H1 (cell line): ENCODE results near the gene IFT20. TPM values are rescaled to one million over a fixed set of nuclear protein-coding genes. Genes with fewer than 3 reads are reported as not detected.

ENCODE experiments used
- CTCF ChIA-PET: fragments of 300-600 bp; sonication (Branson Sonifier 250); formaldehyde crosslinking; loops from one replicate; lab custom pipeline; 2021; ENCODE audit not compliant: partially characterized antibody; lab: Charles Lee
- POLR2A ChIA-PET: fragments of 300-600 bp; sonication (Branson Sonifier 250); formaldehyde crosslinking; loops from one replicate; lab custom pipeline; 2021; ENCODE audit warnings: inconsistent platforms; ENCODE audit not compliant: partially characterized antibody; lab: Charles Lee
- DNase-seq, 2 experiments: peaks; one replicate each; pipeline versions ENCODE4 v3.0.0 to v3.0.0-alpha.2; 2010 to 2022; ENCODE audit warnings: low spot score in 2 of 2, low read depth in 1 of 2, mixed read lengths in 1 of 2
- FAIRE-seq: peaks from 2 replicates; lab custom pipeline; 2011; peaks lifted over from hg19 to GRCh38; lab: Jason Lieb, UNC
- H2AFZ ChIP-seq: 2 replicates; pipeline ENCODE4 v1.8.1; 2012; ENCODE audit warnings: low read length, inconsistent platforms
- H2AK5ac ChIP-seq: 2 replicates; pipeline ENCODE4 v1.6.1; 2013; ENCODE audit warnings: low read depth, low read length
- H2BK120ac ChIP-seq: replicated peaks from 2 replicates; pipeline ENCODE3; 2013; ENCODE audit warnings: low read depth, low read length, inconsistent platforms
- H2BK12ac ChIP-seq: 2 replicates; pipeline ENCODE4 v1.6.1; 2013; ENCODE audit warnings: low read depth, low read length
- H2BK15ac ChIP-seq: 2 replicates; pipeline ENCODE4 v1.6.1; 2013; ENCODE audit warnings: low read length
- H2BK20ac ChIP-seq: 2 replicates; pipeline ENCODE4 v1.6.1; 2013; ENCODE audit warnings: low read length
- H2BK5ac ChIP-seq: 2 replicates; pipeline ENCODE4 v1.6.1; 2013; ENCODE audit warnings: low read depth, low read length
- H3K14ac ChIP-seq: 2 replicates; pipeline ENCODE4 v1.6.1; 2013; ENCODE audit warnings: inconsistent platforms; ENCODE audit not compliant: insufficient read length
- H3K18ac ChIP-seq: 2 replicates; pipeline ENCODE4 v1.6.1; 2013; ENCODE audit warnings: low read length; ENCODE audit errors: extremely low read depth
- H3K23ac ChIP-seq: 2 replicates; pipeline ENCODE4 v1.6.1; 2013; ENCODE audit warnings: inconsistent platforms; ENCODE audit not compliant: insufficient read length
- H3K23me2 ChIP-seq: 2 replicates; pipeline ENCODE4 v1.6.1; 2013; ENCODE audit warnings: low read depth, low read length
- H3K27ac ChIP-seq: 2 replicates; pipeline ENCODE4 v1.6.1; 2011; ENCODE audit warnings: low read depth, low read length, inconsistent platforms
- H3K27me3 ChIP-seq, 4 experiments: replicated peaks in 1 of 4; 1 replicate in 1 of 4; 2 replicates in 3 of 4; pipeline versions ENCODE4 v1.6.1 to v1.8.1; 2011 to 2013; ENCODE audit warnings: low read length in 3 of 4, mild to moderate bottlenecking in 3 of 4, inconsistent platforms in 2 of 4, mixed read lengths in 2 of 4, moderate library complexity in 1 of 4; ENCODE audit not compliant: control insufficient read depth in 3 of 4, insufficient read depth in 3 of 4; ENCODE audit errors: extremely low read depth in 1 of 4
- H3K36me3 ChIP-seq, 4 experiments: 2 replicates each; pipeline versions ENCODE4 v1.6.1 to v1.8.1; 2011 to 2013; ENCODE audit warnings: mild to moderate bottlenecking in 4 of 4, low read length in 3 of 4, moderate library complexity in 2 of 4, control low read depth in 1 of 4, inconsistent platforms in 1 of 4; ENCODE audit not compliant: insufficient read depth in 4 of 4, control insufficient read depth in 2 of 4
- H3K4ac ChIP-seq: replicated peaks from 2 replicates; pipeline ENCODE3; 2013; ENCODE audit warnings: low read length, low read depth, mixed read lengths, inconsistent platforms; ENCODE audit not compliant: insufficient read length
- H3K4me1 ChIP-seq, 4 experiments: replicated peaks in 1 of 4; 1 replicate in 1 of 4; 2 replicates in 3 of 4; pipeline versions ENCODE4 v1.6.1 to v1.8.1; 2011 to 2013; ENCODE audit warnings: low read length in 3 of 4, inconsistent platforms in 2 of 4, mixed read lengths in 1 of 4; ENCODE audit not compliant: insufficient read depth in 4 of 4, control insufficient read depth in 3 of 4
- H3K4me2 ChIP-seq, 2 experiments: 2 replicates each; pipeline versions ENCODE4 v1.6.1 to v1.8.1; 2011 to 2013; ENCODE audit warnings: low read depth in 2 of 2, low read length in 2 of 2, control low read depth in 1 of 2, inconsistent platforms in 1 of 2, mild to moderate bottlenecking in 1 of 2; ENCODE audit not compliant: insufficient read depth in 1 of 2
- H3K4me3 ChIP-seq, 4 experiments: fragments of 200-600, 300-600 bp in 1 of 4; sonication (generic), shearing (Covaris generic), sonication (Bioruptor Twin) in 1 of 4; 2 replicates each; pipeline versions ENCODE4 v1.5.1 to v1.8.1; 2011 to 2016; ENCODE audit warnings: low read length in 4 of 4, low read depth in 3 of 4, control low read depth in 2 of 4, inconsistent platforms in 2 of 4, mild to moderate bottlenecking in 2 of 4, mixed read lengths in 1 of 4, moderate library complexity in 1 of 4; ENCODE audit not compliant: insufficient read depth in 2 of 4; ENCODE audit errors: extremely low read depth in 1 of 4
- H3K56ac ChIP-seq: replicated peaks from 2 replicates; pipeline ENCODE3; 2013; ENCODE audit warnings: low read depth, mild to moderate bottlenecking, mixed read lengths, low read length, inconsistent platforms; ENCODE audit not compliant: insufficient read length
- H3K79me1 ChIP-seq: 2 replicates; pipeline ENCODE4 v1.6.1; 2013; ENCODE audit warnings: low read depth, low read length, control low read depth
- H3K79me2 ChIP-seq, 2 experiments: 2 replicates each; pipeline versions ENCODE4 v1.6.1 to v1.8.1; 2012 to 2013; ENCODE audit warnings: low read length in 2 of 2, mild to moderate bottlenecking in 2 of 2, inconsistent platforms in 1 of 2; ENCODE audit not compliant: insufficient read depth in 2 of 2, control insufficient read depth in 1 of 2
- H3K9ac ChIP-seq, 4 experiments: replicated peaks in 1 of 4; 1 replicate in 1 of 4; 2 replicates in 3 of 4; pipeline versions ENCODE4 v1.6.1 to v1.8.1; 2011 to 2013; ENCODE audit warnings: low read depth in 3 of 4, low read length in 3 of 4, control low read depth in 2 of 4, mild to moderate bottlenecking in 2 of 4, moderate library complexity in 2 of 4, inconsistent platforms in 1 of 4; ENCODE audit errors: extremely low read depth in 1 of 4
- H3K9me3 ChIP-seq, 2 experiments: 2 replicates each; pipeline versions ENCODE4 v1.6.1 to v1.8.1; 2012 to 2013; ENCODE audit warnings: mild to moderate bottlenecking in 2 of 2, moderate library complexity in 2 of 2, control low read depth in 1 of 2, inconsistent platforms in 1 of 2, low read depth in 1 of 2, low read length in 1 of 2, mixed read lengths in 1 of 2; ENCODE audit not compliant: insufficient read depth in 2 of 2
- H4K20me1 ChIP-seq, 2 experiments: replicated peaks in 1 of 2; 2 replicates each; pipeline versions ENCODE3 to v1.8.1; 2011 to 2013; ENCODE audit warnings: inconsistent platforms in 2 of 2, low read length in 2 of 2, mild to moderate bottlenecking in 1 of 2; ENCODE audit not compliant: insufficient read depth in 2 of 2, control insufficient read depth in 1 of 2
- H4K5ac ChIP-seq: 2 replicates; pipeline ENCODE4 v1.6.1; 2013; ENCODE audit warnings: low read length, low read depth, mixed read lengths, inconsistent platforms; ENCODE audit not compliant: insufficient read length
- H4K8ac ChIP-seq: 2 replicates; pipeline ENCODE4 v1.8.0; 2013; ENCODE audit warnings: mild to moderate bottlenecking, moderate library complexity, low read length, inconsistent platforms; ENCODE audit not compliant: insufficient read depth; ENCODE audit errors: extremely low read depth
- H4K91ac ChIP-seq: replicated peaks from 2 replicates; pipeline ENCODE3; 2013; ENCODE audit warnings: low read length, mixed read lengths, inconsistent platforms; ENCODE audit not compliant: insufficient read length
- BCL11A ChIP-seq, 2 experiments: IDR thresholded peaks; one replicate each; pipeline ENCODE4 v1.6.1; 2011; ENCODE audit warnings: low read depth in 2 of 2, low read length in 2 of 2, mild to moderate bottlenecking in 2 of 2
- BRCA1 ChIP-seq: IDR thresholded peaks from 2 replicates; pipeline ENCODE4 v1.6.1; 2012; ENCODE audit warnings: low read depth, low read length, improper control_type of control experiment
- CBX5 ChIP-seq: fragments of 300-800, 300-1000 bp; sonication (generic); IDR thresholded peaks from 2 replicates; pipeline ENCODE4 v1.7.1; 2016; ENCODE audit warnings: antibody characterized with exemption, low read length, low read depth
- EGR1 ChIP-seq: IDR thresholded peaks from 2 replicates; pipeline ENCODE4 v1.6.1; 2011; ENCODE audit warnings: low read depth, low read length, borderline replicate concordance
- KDM1A ChIP-seq: fragments of 200-600, 300-600 bp; sonication (generic); IDR thresholded peaks from 2 replicates; pipeline ENCODE4 v1.7.1; 2016; ENCODE audit warnings: mild to moderate bottlenecking, low read length, borderline replicate concordance
- KDM5A ChIP-seq: fragments of 200-600 bp; IDR thresholded peaks from 2 replicates; pipeline ENCODE4 v1.7.1; 2012; ENCODE audit warnings: mild to moderate bottlenecking, low read length, inconsistent platforms, mixed read lengths
- MAFK ChIP-seq: IDR thresholded peaks from 2 replicates; pipeline ENCODE4 v1.6.1; 2012; ENCODE audit warnings: low read depth, mild to moderate bottlenecking, improper control_type of control experiment, low read length
- NRF1 ChIP-seq: IDR thresholded peaks from 2 replicates; pipeline ENCODE4 v1.6.1; 2011; ENCODE audit warnings: mild to moderate bottlenecking, low read depth, low read length, improper control_type of control experiment
- POU5F1 ChIP-seq: IDR thresholded peaks from 2 replicates; pipeline ENCODE4 v1.6.1; 2011; ENCODE audit warnings: low read depth, mild to moderate bottlenecking, low read length, moderate library complexity
- RNF2 ChIP-seq: fragments of 200-900, 300-1000 bp; sonication (generic); IDR thresholded peaks from 2 replicates; pipeline ENCODE4 v1.7.1; 2016; ENCODE audit warnings: borderline replicate concordance, low read depth, mild to moderate bottlenecking, antibody characterized with exemption, low read length; ENCODE audit not compliant: poor library complexity, severe bottlenecking; ENCODE audit errors: missing control alignments
- SIX5 ChIP-seq: IDR thresholded peaks from 2 replicates; pipeline ENCODE4 v1.6.1; 2011; ENCODE audit warnings: mild to moderate bottlenecking, low read depth, low read length
- SP2 ChIP-seq: IDR thresholded peaks from 2 replicates; pipeline ENCODE4 v1.6.1; 2012; ENCODE audit warnings: mild to moderate bottlenecking, low read length, inconsistent platforms
- ZNF274 ChIP-seq: IDR thresholded peaks from 2 replicates; pipeline ENCODE4 v1.7.0; 2012; ENCODE audit warnings: low read length, borderline replicate concordance; ENCODE audit errors: extremely low read depth
- WGBS, 2 experiments: shearing (Covaris generic) in 1 of 2; methylation state at CpG; one replicate each; pipeline versions ENCODE4 v1.1.6 to v1.1.7; 2013 to 2015; ENCODE audit warnings: low lambda C conversion rate in 2 of 2, mixed read lengths in 2 of 2, inconsistent platforms in 1 of 2, low coverage in 1 of 2, missing lambda C conversion rate in 1 of 2; ENCODE audit not compliant: insufficient replicate concordance in 2 of 2, insufficient coverage in 1 of 2, insufficient read length in 1 of 2; ENCODE audit errors: extremely low coverage in 1 of 2, missing lambda C conversion rate in 1 of 2; 5-methylcytosine and 5-hydroxymethylcytosine counted together
- polyA plus RNA-seq, 7 experiments: library from polyadenylated mRNA; depleted of rRNA in 3 of 7; stranded (reverse) in 5 of 7; unstranded in 2 of 7; fragments of >200 nt in 5 of 7; fragments of 200-250 nt in 2 of 7; gene quantifications; 1 replicate in 5 of 7; 2 replicates in 1 of 7; 4 replicates in 1 of 7; pipeline versions ENCODE4 v1.2.1 to v1.2.3, GENCODE V29; 2011 to 2013; ENCODE audit warnings: missing spikeins in 2 of 7, mixed read lengths in 2 of 7
- total RNA-seq: library from RNA; stranded (reverse); fragmentation: NEBNext Ultra II Directional; extraction: Animal tissue kit (Norgen Biotek cat#: 25700); gene quantifications from 2 replicates; pipeline ENCODE4 v1.2.1, GENCODE V29; 2021

The IFT20 gene
- total and polyA plus RNA-seq, 2 of the 8 experiments (the other 6 are each of a cell fraction or from before 2014, with no cell fraction given) = 9.0 to 21.0 TPM

- Histone ChIP-seq H3K4me2 (no peak within 1 kb of the TSS), H3K4me3 (no peak within 1 kb of the TSS), H3K4me1 (peaks cover 0 to 2% (median under 1%) of the 10 kb centered on the region in 4 experiments; a peak in 1 of 7 replicates), H2AK5ac (no peak within 1 kb of the TSS), H3K23ac (no peak within 1 kb of the TSS), H2BK20ac (no peak within 1 kb of the TSS), H3K79me2 (no peaks in the 10 kb centered on the region), H2AFZ (no peak within 1 kb of the TSS), H3K27me3 (no peaks in the 10 kb centered on the region), H3K9ac (no peak within 1 kb of the TSS), H3K14ac (no peak within 1 kb of the TSS), H3K4ac (no peak within 1 kb of the TSS), H3K27ac (no peak within 1 kb of the TSS), H2BK12ac (no peak within 1 kb of the TSS), H4K8ac (no peak within 1 kb of the TSS), H3K79me1 (no peaks in the 10 kb centered on the region), H4K5ac (no peak within 1 kb of the TSS), H3K36me3 (peaks cover 7 to 19% (median 16%) of the 10 kb centered on the region in 4 experiments; a peak in 7 of 8 replicates), H2BK120ac (no peak within 1 kb of the TSS), H4K91ac (no peak within 1 kb of the TSS), H2BK5ac (no peak within 1 kb of the TSS), H3K56ac (no peak within 1 kb of the TSS), H3K23me2 (no peaks in the 10 kb centered on the region), H3K18ac (no peak within 1 kb of the TSS), H2BK15ac (no peak within 1 kb of the TSS), H3K9me3 (no peaks in the 10 kb centered on the region), H4K20me1 (no peaks in the 10 kb centered on the region)
- DNase-seq (no peak), FAIRE-seq (no peak)
- CTCF ChIA-PET = interaction anchor here (2.0 kb wide), 1 partner anchor 10 kb away, joined by 6 read pairs; no protein-coding TSS in a partner anchor
- TF ChIP-seq RNF2 = no peak
- no peak for TF ChIP-seq SIX5
- TF ChIP-seq BCL11A (IDR thresholded peaks at IDR 0.05; ENCODE audit: low read depth in 2 of 2, low read length in 2 of 2) = no peak
- no peak for TF ChIP-seq POU5F1
- no peak for TF ChIP-seq NRF1
- TF ChIP-seq MAFK = no peak
- TF ChIP-seq KDM5A = no peak
- no peak for TF ChIP-seq CBX5
- TF ChIP-seq KDM1A = no peak
- TF ChIP-seq BRCA1 = no peak
- TF ChIP-seq ZNF274 = no peak
- no peak for TF ChIP-seq SP2
- no peak for TF ChIP-seq EGR1
- POLR2A ChIA-PET = interaction anchor here (0.9 to 12.7 kb wide), 5 partner anchors 6 to 185 kb away, joined by 3 to 103 read pairs (median 9); partner anchors contain the start of genes IFT20, POLDIP2 and TNFAIP1
- 91% methylated on average over 13 of the region's 13 CpGs; no CpG with 5 or more reads in 1 of the 2 experiments for WGBS, 2 experiments
Observed at GRCh38 chr17:28364665-28365363, 29.5 kb upstream of the IFT20 start, which contains the start of gene SEBOX. Gene SEBOX, minus strand, starts transcription at chr17:28365199. Its CDS starts 48 bp downstream, at chr17:28365151.
